T-helper 1 cell (primary cell): ENCODE data around the gene KXD1.
A peak's percentile ranks its signal among the peaks of the same experiment; 100 is the strongest.

Source experiments
- DNase-seq, 5 donors: peaks; one replicate each; pipeline ENCODE4 v3.0.0-alpha.2; 2012 to 2020

The KXD1 gene

DNA sequence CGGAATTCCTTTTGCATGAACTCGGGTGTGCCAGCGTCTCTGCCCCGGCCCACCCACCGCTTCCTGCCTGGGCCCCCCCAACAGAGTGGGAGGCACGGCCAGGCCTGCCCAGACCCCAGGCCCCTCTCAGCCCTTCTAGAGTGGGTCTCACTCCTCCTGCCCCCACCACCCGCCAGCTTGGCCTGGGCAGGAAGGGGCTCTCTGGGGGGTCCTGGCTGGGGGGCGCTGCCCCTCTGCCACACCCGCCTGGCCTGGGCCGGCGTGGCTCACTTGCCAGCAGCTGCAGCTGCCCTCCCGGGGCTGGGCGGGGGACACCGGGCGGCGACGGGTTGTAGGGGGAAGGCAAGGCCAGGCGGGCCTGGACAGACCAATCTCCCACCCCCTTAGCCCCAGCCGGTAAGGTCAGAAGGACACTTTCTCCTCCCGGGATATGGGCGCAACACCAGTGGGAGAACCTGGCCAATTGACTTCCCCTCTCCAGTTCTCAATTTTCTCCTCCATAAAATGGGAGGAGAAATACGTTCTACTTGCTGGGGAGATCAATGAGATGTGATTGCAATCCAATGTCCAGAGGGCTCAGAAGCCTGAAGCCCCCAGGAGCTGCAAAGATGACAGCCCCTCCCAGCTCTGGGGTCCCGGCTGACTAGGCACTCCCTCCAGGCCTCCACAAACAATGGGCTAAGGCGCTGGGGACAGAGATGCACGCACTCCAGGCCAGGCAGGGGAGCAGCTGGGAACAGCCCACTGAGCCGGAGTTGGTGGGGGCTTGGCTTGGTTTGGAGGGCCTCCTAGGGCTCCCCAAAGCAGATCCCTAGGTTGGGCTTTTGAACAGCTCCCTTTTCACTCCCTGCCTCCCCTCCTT, 46.5 kb downstream of the KXD1 start:
- DNase-seq = no peak

DNA sequence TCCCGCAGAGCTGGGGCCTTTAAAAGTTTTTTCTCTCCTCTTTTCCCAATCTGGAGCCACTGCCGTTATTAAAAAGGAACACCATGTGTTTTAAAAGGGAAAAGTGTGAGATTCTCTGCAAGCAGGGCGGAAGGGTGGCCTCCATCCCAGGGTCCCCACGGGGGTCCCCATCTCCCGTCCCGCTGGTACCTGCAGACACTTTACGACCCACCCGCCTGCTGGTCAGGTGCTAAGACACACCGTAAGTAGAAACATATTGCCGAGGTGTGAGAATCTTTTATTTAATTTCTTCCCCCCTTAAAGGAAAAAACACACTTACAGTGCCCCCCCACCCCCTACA, 47.1 kb downstream of the KXD1 start:
- DNase-seq = no peak

DNA sequence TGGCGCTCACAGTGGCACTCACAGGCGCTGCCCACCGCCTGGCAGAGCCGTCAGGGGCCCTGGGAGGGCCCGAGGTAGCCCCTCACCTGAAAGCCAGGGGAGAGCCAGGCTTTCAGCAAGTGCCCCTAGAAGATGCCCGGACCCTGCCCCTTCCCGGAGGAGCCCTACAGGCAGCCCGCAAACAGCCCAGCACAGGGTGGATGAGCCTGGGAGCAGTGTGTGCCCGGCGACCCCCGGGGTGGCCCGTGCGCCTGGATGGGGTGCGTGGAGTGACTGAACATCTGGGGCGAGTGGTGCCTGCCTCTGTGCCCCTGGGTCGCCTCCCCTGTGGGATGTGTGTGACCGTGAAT, 47.5 kb downstream of the KXD1 start:
- DNase-seq = no peak

DNA sequence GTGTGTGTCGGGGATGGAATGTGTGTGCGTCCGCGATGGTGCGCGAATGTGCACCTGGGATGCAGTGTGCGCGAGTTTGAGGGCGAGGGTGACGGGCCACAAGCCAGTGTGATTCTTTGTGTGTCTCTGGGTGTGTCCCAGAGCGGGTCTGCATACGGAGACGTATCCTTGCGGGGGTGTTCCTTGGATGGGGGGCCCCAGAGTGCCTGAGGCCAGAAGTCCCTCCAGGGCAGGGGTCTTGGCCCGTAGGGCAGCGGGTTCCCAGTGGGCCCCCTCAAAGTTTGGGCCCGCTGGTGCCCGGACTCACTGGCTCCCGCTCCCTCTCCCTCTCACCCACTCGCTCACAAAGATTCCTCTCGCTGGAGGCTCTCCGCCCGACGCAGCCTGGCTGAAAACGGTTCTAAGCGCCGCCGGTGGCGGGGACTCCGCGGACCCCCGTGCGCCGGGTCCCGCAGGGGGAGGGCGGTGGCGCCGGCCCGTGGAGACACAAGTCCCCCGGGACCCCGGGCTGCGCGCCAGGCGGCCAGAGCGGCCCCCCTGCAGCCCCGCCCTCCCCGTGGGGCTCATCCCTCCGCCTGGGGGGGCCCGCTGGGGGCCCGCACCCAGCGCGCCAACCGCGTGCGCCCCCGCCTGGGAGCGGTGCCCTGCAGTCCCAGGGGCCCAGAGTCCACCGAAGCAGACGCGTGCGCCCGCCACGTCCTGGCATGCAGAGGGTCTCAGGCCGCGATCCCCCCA, 48.0 kb downstream of the KXD1 start:
- DNase-seq = no peak

- DNase-seq = no peak
Measured at GRCh38 chr19:18606281-18607225, 48.9 kb downstream of the KXD1 start, which contains the start of gene CRLF1. Gene CRLF1 (minus strand): TSS chr19:18606799. CDS start chr19:18606656, 143 bp downstream.

GRCh38 chr19:18607226-18608101, 49.8 kb downstream of the KXD1 start:
- no peak for DNase-seq

DNA sequence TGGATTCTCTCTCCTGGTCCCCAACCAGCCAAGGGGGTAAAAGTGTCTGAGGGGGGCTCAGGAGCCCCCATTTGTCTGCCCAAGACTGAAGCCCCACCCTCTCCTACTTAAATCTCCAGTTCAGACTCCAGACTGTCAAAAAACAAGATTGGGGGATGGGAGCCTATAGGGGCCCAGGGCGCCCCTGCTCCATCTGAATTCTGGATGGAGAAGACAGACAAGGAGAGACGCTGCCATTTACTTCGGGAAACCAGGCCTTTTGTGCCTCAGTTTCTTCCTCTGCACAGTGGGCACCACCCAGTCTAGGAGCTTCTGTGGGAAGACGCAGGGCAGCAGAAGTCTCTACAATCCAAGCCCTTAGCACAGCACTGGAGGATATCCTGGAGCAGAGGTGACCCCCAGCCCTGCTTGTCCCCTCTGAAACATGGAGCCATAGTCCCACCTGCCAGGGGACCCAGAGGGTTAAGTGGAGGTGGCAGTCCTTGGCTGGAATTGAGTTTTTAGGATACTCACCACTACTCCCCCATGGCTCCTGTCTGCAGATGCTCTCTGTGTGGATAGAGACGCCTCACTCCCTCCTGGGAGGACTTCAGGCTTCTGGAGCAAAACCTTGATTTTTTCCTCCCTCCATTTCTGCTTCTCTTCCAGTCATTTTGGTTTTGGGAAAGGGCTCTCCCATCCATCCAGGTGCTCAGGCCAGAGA, 50.6 kb downstream of the KXD1 start:
- no peak for DNase-seq

DNA sequence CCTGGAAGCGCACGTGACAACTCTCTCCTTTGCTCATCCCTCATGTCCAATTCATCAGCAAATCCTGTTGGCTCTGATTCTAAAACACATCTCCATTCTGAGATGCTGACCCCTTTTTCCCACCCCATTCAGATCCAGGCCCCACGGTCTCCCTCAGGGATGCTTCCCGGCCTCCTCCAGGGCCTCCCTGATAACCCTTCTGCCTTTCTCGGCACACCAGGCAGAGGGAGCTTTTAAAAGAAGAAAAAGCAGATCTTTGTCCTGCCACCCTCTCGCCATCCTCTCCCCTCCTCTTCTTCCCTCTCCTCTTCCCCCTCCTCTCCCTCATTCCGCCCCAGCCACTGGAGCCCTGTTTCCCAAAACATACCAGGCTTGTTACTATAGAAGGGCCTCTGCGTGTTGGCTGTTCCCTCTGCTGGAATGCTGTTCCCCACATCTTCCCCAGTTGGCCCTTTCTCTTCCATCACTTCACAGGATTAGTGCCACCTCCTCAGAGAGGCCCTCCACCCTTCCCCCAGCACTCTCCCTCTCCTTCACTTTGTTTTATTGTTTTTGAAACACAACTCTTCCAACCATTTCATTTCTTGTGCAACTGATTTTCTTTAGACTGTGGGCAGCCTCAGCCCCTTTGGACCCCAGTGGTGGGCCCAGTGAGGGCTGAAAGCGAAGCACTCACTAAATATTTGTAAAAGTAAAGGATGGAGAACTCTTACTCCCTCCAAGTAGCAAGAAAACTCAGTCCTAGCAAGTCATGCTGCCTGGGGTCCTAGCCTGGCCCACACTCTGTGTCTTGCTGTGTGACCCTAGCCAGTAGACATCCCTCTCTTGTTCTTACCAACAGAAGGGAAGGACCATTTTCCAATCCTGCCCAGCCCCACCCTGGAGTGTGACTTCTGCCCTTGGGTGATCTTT, 51.4 kb downstream of the KXD1 start:
- DNase-seq = no peak

- DNase-seq = no peak
Measured at GRCh38 chr19:18609717-18610051, 52.0 kb downstream of the KXD1 start.

DNA sequence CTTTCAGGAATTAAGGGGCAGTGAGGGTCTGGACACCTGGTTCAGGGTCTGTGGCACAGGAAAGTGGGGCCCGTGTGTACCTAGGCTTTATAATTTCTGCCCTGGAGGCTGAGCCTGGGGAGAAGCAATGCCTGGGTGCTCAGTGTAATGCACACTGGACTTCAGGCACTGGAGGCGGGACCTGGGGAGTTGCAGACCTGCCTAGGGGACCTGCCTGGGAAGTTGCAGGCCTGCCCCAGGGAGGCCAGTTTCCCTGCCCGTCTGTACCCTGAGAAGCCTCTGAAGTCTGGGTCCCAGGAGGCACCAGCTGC, 52.5 kb downstream of the KXD1 start:
- no peak for DNase-seq

DNA sequence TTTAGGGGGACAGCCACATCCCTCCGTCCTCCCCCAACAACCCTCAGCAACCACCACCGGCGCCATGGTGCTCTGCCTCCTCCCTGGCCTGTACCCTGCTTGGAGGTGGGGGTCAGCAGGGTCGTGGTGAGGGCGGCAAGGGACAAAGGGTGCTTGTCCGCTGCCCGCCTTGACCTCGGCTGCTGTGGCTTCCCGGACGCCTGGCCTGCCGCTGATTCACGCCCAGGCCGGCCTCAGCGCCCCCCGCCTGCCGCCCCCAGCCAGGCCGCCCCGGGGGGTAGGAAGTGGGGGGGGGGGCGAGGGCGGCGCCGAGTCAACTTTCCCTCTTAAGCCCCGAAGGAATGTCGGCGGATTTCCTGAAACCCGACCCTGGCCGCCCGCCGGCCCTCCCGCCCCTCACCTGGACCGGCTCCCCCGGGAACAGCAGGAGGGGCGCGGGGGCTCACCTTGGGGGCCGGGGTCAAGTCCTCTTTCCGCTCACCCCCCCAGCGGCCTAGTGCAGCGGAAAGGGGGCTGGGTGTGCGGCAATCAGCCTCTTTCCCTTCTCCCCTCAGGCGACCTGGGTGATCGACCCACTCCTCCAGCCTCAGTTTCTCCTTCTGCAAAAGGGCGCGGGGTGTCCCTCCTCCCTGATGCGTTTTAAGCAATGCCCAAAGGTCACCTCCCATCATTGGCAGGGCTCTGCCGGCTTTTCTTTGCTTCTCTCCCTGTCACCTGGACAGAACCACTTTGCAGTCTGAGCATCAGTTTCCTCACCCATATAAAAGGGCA, 53.1 kb downstream of the KXD1 start:
- DNase-seq = no peak

DNA sequence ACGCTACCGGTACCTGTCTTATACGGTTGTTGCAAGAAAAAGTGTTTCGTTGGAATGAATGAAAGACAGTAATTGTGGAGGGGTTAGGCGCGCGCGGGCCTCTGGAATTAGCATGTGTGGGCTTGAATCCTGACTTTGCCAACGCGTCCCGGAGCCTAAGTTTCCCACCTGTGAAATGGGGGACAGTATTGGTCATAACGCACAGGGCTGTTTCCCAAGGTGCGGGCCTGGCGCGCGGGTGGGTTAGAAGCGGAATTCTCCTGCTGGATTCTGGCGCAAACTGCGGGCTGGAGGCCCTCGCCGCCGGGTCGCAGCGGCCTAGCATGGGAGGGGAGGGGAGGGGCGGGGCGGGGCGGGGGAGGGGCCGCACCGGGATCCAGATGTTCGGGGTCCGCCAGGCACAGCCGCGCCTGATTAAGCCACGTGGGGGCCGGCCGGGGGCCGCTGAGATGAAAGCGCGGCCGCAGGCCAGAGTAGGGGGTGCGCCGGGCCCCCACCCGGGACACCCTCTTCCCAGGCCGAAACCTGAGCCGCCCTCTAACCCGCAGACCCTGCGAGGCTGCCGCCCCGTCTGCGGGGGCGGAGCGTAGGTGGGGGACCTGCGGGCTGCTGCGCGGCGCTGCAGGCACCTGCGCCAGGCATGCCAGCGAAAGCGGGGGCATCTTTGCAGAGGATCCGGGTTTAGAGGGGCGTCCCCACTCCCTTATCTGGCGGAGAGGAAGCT, 53.8 kb downstream of the KXD1 start:
- DNase-seq = no peak

GRCh38 chr19:18612051-18612771, 54.5 kb downstream of the KXD1 start:
- DNase-seq = no peak

GRCh38 chr19:18612772-18613588, 55.3 kb downstream of the KXD1 start, which contains the start of gene TMEM59L:
Gene TMEM59L (plus strand): TSS chr19:18612870. CDS start chr19:18612959, 89 bp downstream.
- peak in 4 of 5 donors; percentile 33 to 53 (median 43) for DNase-seq

- no peak for DNase-seq
Measured at GRCh38 chr19:18613589-18614234, 56.0 kb downstream of the KXD1 start.

GRCh38 chr19:18616023-18616422, 58.4 kb downstream of the KXD1 start:
- no peak for DNase-seq

DNA sequence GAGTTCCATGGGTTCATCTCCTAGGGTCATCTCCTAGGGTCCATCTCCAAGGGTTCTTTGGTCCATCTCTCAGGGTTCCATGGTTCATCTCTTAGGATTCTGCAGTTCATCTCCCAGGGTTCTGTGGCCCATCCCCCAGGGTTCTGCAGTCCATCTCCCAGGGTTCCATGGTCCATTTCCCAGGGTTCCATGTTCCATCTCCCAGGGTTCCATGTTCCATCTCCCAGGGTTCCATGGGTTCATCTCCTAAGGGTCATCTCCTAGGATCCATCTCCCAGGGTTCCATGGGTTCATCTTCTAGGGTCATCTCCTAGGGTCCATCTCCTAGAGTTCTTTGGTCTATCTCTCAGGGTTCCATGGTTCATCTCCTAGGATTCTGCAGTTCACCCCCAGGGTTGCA, 59.9 kb downstream of the KXD1 start:
- DNase-seq = no peak
